Keratinocyte (primary cell): ENCODE data around the gene STYX. TPM values are rescaled to one million over a fixed set of nuclear protein-coding genes. Genes with fewer than 3 reads are reported as not detected.

Experiments
- DNase-seq: peaks from one replicate; pipeline ENCODE4 v3.0.0-alpha.2; 2011; ENCODE audit warnings: low read depth, missing footprints, low spot score
- FAIRE-seq: peaks from 2 replicates; lab custom pipeline; 2011; peaks lifted over from hg19 to GRCh38; lab: Jason Lieb, UNC
- H2AFZ ChIP-seq: 2 replicates; pipeline ENCODE4 v1.6.0; 2012; ENCODE audit warnings: low read length, control low read depth, inconsistent platforms; ENCODE audit not compliant: control insufficient read depth
- H3K27ac ChIP-seq: 2 replicates; pipeline ENCODE4 v1.5.1; 2011; ENCODE audit warnings: low read length; ENCODE audit not compliant: control insufficient read depth, insufficient read depth
- H3K27me3 ChIP-seq: 3 replicates; pipeline ENCODE4 v1.6.0; 2011; ENCODE audit warnings: low read length; ENCODE audit not compliant: control insufficient read depth, insufficient read depth; ENCODE audit errors: extremely low read depth
- H3K36me3 ChIP-seq, 2 experiments: 2 replicates in 1 of 2; 3 replicates in 1 of 2; pipeline ENCODE4 v1.5.1; 2011; ENCODE audit warnings: low read length in 2 of 2, mild to moderate bottlenecking in 1 of 2; ENCODE audit not compliant: control insufficient read depth in 2 of 2, insufficient read depth in 2 of 2; ENCODE audit errors: extremely low read depth in 1 of 2
- H3K4me1 ChIP-seq: 3 replicates; pipeline ENCODE4 v1.5.1; 2011; ENCODE audit warnings: low read length; ENCODE audit not compliant: control insufficient read depth, insufficient read depth; ENCODE audit errors: extremely low read depth
- H3K4me2 ChIP-seq: 3 replicates; pipeline ENCODE4 v1.6.0; 2011; ENCODE audit warnings: low read depth, low read length; ENCODE audit not compliant: control insufficient read depth, insufficient read depth; ENCODE audit errors: extremely low read depth
- H3K4me3 ChIP-seq, 3 experiments: fragments of 200-600 bp in 1 of 3; sonication (generic) in 1 of 3; 2 replicates in 2 of 3; 3 replicates in 1 of 3; pipeline ENCODE4 v1.5.1; 2011 to 2016; ENCODE audit warnings: low read length in 3 of 3, mild to moderate bottlenecking in 3 of 3, control low read depth in 2 of 3, inconsistent platforms in 1 of 3, low read depth in 1 of 3, mixed read lengths in 1 of 3, mixed run types in 1 of 3, moderate library complexity in 1 of 3; ENCODE audit not compliant: control insufficient read depth in 2 of 3, insufficient read depth in 2 of 3; ENCODE audit errors: extremely low read depth in 1 of 3
- H3K79me2 ChIP-seq: 2 replicates; pipeline ENCODE4 v1.6.0; 2012; ENCODE audit warnings: low read length; ENCODE audit not compliant: control insufficient read depth, insufficient read depth
- H3K9ac ChIP-seq: 3 replicates; pipeline ENCODE4 v1.6.0; 2011; ENCODE audit warnings: low read length; ENCODE audit not compliant: control insufficient read depth, insufficient read depth; ENCODE audit errors: extremely low read depth
- H3K9me1 ChIP-seq: 3 replicates; pipeline ENCODE4 v1.6.0; 2011; ENCODE audit warnings: low read length; ENCODE audit not compliant: control insufficient read depth, insufficient read depth; ENCODE audit errors: extremely low read depth
- H3K9me3 ChIP-seq: 2 replicates; pipeline ENCODE4 v1.5.1; 2012; ENCODE audit warnings: low read depth, low read length; ENCODE audit not compliant: control insufficient read depth
- H4K20me1 ChIP-seq: 3 replicates; pipeline ENCODE4 v1.6.0; 2011; ENCODE audit warnings: low read length; ENCODE audit not compliant: control insufficient read depth, insufficient read depth; ENCODE audit errors: extremely low read depth
- CTCF ChIP-seq, 3 experiments: IDR thresholded peaks in 1 of 3; conservative IDR thresholded peaks in 1 of 3; optimal IDR thresholded peaks in 1 of 3; 2 replicates in 2 of 3; 3 replicates in 1 of 3; pipeline versions ENCODE3 to v1.5.1; 2011; ENCODE audit warnings: low read length in 3 of 3, mild to moderate bottlenecking in 3 of 3, moderate library complexity in 2 of 3, control low read depth in 1 of 3, inconsistent platforms in 1 of 3; ENCODE audit not compliant: insufficient read depth in 2 of 3; ENCODE audit errors: extremely low read depth in 1 of 3
- EZH2 ChIP-seq: IDR thresholded peaks from one replicate; pipeline ENCODE4 v1.6.1; 2012; ENCODE audit warnings: inconsistent platforms, mild to moderate bottlenecking, low read length, moderate library complexity
- dilution Hi-C: fragments of 300-500 bp; cut with MboI; formaldehyde crosslinking; loops from one replicate; pipeline ENCODE4 v1.7.0; 2020; ENCODE audit warnings: low sequenced_read_pairs; ENCODE audit not compliant: extremely low pct_ligation_motif_present
- polyA plus RNA-seq, 5 experiments: library from polyadenylated mRNA; depleted of rRNA in 3 of 5; stranded (reverse) in 3 of 5; stranded (forward) in 1 of 5; unstranded in 1 of 5; fragments of >200 nt; gene quantifications; 1 replicate in 1 of 5; 2 replicates in 3 of 5; 3 replicates in 1 of 5; pipeline versions ENCODE4 v1.2.1 to v1.2.3, GENCODE V29; 2011 to 2012; ENCODE audit warnings: missing spikeins in 2 of 5, low read depth in 1 of 5, low replicate concordance in 1 of 5

Gene STYX
- polyA plus RNA-seq, 1 donor (not counting 4 experiments of a cell fraction or from before 2014, with no cell fraction given): 13.2 TPM

DNA sequence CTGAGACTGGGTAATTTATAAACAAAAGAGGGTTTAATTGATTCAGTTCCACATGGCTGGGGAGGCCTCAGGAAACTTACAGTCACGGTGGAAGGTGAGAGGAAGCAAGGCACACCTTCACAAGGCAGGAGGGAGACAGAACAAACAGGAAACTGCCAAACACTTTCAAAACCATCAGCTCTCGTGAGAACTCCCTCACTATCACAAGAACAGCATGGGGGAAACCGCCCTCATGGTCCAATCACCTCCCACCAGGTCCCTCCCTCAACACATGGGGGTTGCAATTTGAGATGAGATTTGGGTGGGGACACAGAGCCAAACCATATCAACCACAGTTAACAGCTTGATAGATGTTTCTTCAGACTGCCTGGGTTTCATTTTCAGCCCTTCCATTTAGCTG lies 67.7 kb downstream of the STYX start:
- dilution Hi-C loops: no loop called here

DNA sequence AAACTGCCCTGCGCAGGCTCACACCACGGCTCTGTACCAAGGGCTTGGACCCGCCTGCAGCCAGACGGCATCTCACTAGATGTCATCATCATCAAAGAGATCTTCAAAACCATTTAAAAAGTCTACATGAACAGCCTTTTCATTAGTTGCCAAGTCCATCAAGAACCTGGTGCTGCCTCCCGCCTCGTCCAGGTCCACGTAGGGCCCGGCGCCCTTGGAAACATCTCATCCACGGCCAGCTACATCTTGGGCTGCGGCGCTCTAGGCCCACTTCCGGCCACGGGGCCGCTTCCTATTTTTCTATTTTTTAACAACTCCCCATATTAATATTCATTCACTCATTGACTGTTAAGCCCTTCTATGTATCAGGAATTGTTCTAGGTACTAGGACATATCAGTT lies 68.9 kb downstream of the STYX start:
- dilution Hi-C loops: no loop called here
- H3K4me1 ChIP-seq: peaks cover 20% of the 10 kb centered on the region
- no peak overlapping the region for H3K4me2 ChIP-seq
- TF ChIP-seq EZH2 (no peak), CTCF (optimal IDR thresholded peaks at IDR 0.05 in 1 of 3, IDR thresholded peaks at IDR 0.05 in 1 of 3, conservative IDR thresholded peaks at IDR 0.05 in 1 of 3; ENCODE audit: extremely low read depth in 1 of 3, insufficient read depth in 2 of 3, low read length in 3 of 3) (no peak)
- H3K4me3 ChIP-seq: no peak overlapping the region
- DNase-seq: no peak
- H3K9me3 ChIP-seq: no peaks in the 10 kb centered on the region
- H3K27ac ChIP-seq: no peak overlapping the region
- H3K79me2 ChIP-seq: no peaks in the 10 kb centered on the region
- no peaks in the 10 kb centered on the region for H3K9me1 ChIP-seq
- no peak overlapping the region for H2AFZ ChIP-seq
- H3K9ac ChIP-seq: no peak overlapping the region
- no peak for FAIRE-seq
- no peaks in the 10 kb centered on the region for H4K20me1 ChIP-seq
- H3K27me3 ChIP-seq: no peaks in the 10 kb centered on the region
- H3K36me3 ChIP-seq: no peaks in the 10 kb centered on the region

More for the DNA sequence above, 67.7 kb downstream of the STYX start:
- Histone ChIP-seq H3K4me1 (peaks cover 15% of the 10 kb centered on the region), H3K9ac (no peak overlapping the region), H3K4me2 (no peak overlapping the region), H3K36me3 (no peaks in the 10 kb centered on the region), H3K9me3 (no peaks in the 10 kb centered on the region), H3K79me2 (no peaks in the 10 kb centered on the region), H3K27ac (no peak overlapping the region), H3K4me3 (no peak overlapping the region), H3K27me3 (no peaks in the 10 kb centered on the region), H2AFZ (no peak overlapping the region), H4K20me1 (no peaks in the 10 kb centered on the region), H3K9me1 (no peaks in the 10 kb centered on the region)
- DNase-seq (no peak), FAIRE-seq (no peak)
- no peak for TF ChIP-seq CTCF (optimal IDR thresholded peaks at IDR 0.05 in 1 of 3, IDR thresholded peaks at IDR 0.05 in 1 of 3, conservative IDR thresholded peaks at IDR 0.05 in 1 of 3; ENCODE audit: extremely low read depth in 1 of 3, insufficient read depth in 2 of 3, low read length in 3 of 3)
- TF ChIP-seq EZH2: no peak
